ENCODE results near the gene MBP.

MBP gene

GRCh38 chr18:77127769-77128671, 4.6 kb downstream of the MBP start:
- Histone ChIP-seq H3K27ac (ENCODE audit: low read depth, low read length) (peak overlapping the region; percentile 69), H3K36me3 (ENCODE audit: control insufficient read depth in 5 of 5, insufficient read depth in 5 of 5, low read length in 5 of 5) (no peaks in the 10 kb centered on the region), H3K9me3 (ENCODE audit: control insufficient read depth in 5 of 5, low read length in 5 of 5) (no peaks in the 10 kb centered on the region), H3K9ac (ENCODE audit: low read length in 5 of 5) (no peak overlapping the region), H3K4me1 (ENCODE audit: control insufficient read depth in 5 of 5, insufficient read depth in 5 of 5, low read length in 5 of 5) (peaks cover 1 to 73% (median 42%) of the 10 kb centered on the region in 5 donors), H3K27me3 (ENCODE audit: control insufficient read depth in 5 of 5, insufficient read depth in 4 of 5, low read length in 5 of 5) (peaks cover 0 to 27% (median 0%) of the 10 kb centered on the region in 5 donors), H3K4me3 (ENCODE audit: low read depth in 1 of 5, low read length in 5 of 5) (peak overlapping the region in 3 of 5 donors; percentile 12 to 53 (median 22))

- H3K27me3 ChIP-seq (ENCODE audit: control insufficient read depth in 5 of 5, insufficient read depth in 4 of 5, low read length in 5 of 5) = peaks cover 0 to 11% (median 0%) of the 10 kb centered on the region in 5 donors
- H3K4me1 ChIP-seq (ENCODE audit: control insufficient read depth in 5 of 5, insufficient read depth in 5 of 5, low read length in 5 of 5) = peaks cover 1 to 44% (median 21%) of the 10 kb centered on the region in 5 donors
- H3K9ac ChIP-seq (ENCODE audit: low read length in 5 of 5) = no peak overlapping the region
- H3K9me3 ChIP-seq (ENCODE audit: control insufficient read depth in 5 of 5, low read length in 5 of 5) = no peaks in the 10 kb centered on the region
- H3K4me3 ChIP-seq (ENCODE audit: low read depth in 1 of 5, low read length in 5 of 5) = no peak overlapping the region
- no peak overlapping the region for H3K27ac ChIP-seq (ENCODE audit: low read depth, low read length)
- peaks cover 0 to under 1% (median 0%) of the 10 kb centered on the region in 5 donors for H3K36me3 ChIP-seq (ENCODE audit: control insufficient read depth in 5 of 5, insufficient read depth in 5 of 5, low read length in 5 of 5)
Measured at GRCh38 chr18:77124452-77124922, 8.1 kb downstream of the MBP start.

GRCh38 chr18:77123320-77124231, 9.0 kb downstream of the MBP start:
- no peak overlapping the region for H3K9ac ChIP-seq (ENCODE audit: low read length in 5 of 5)
- H3K27ac ChIP-seq (ENCODE audit: low read depth, low read length) = no peak overlapping the region
- H3K36me3 ChIP-seq (ENCODE audit: control insufficient read depth in 5 of 5, insufficient read depth in 5 of 5, low read length in 5 of 5) = peaks cover 0 to 6% (median 0%) of the 10 kb centered on the region in 5 donors
- H3K4me1 ChIP-seq (ENCODE audit: control insufficient read depth in 5 of 5, insufficient read depth in 5 of 5, low read length in 5 of 5) = peaks cover 1 to 44% (median 13%) of the 10 kb centered on the region in 5 donors
- no peak overlapping the region for H3K4me3 ChIP-seq (ENCODE audit: low read depth in 1 of 5, low read length in 5 of 5)
- peaks cover 0 to 7% (median 0%) of the 10 kb centered on the region in 5 donors for H3K27me3 ChIP-seq (ENCODE audit: control insufficient read depth in 5 of 5, insufficient read depth in 4 of 5, low read length in 5 of 5)
- no peaks in the 10 kb centered on the region for H3K9me3 ChIP-seq (ENCODE audit: control insufficient read depth in 5 of 5, low read length in 5 of 5)

GRCh38 chr18:77121523-77121922, 11.1 kb downstream of the MBP start:
- H3K27ac ChIP-seq (ENCODE audit: low read depth, low read length) = no peak overlapping the region
- H3K27me3 ChIP-seq (ENCODE audit: control insufficient read depth in 5 of 5, insufficient read depth in 4 of 5, low read length in 5 of 5) = no peaks in the 10 kb centered on the region
- H3K4me1 ChIP-seq (ENCODE audit: control insufficient read depth in 5 of 5, insufficient read depth in 5 of 5, low read length in 5 of 5) = peaks cover 0 to 31% (median 0%) of the 10 kb centered on the region in 5 donors
- no peaks in the 10 kb centered on the region for H3K9me3 ChIP-seq (ENCODE audit: control insufficient read depth in 5 of 5, low read length in 5 of 5)
- H3K4me3 ChIP-seq (ENCODE audit: low read depth in 1 of 5, low read length in 5 of 5) = no peak overlapping the region
- H3K9ac ChIP-seq (ENCODE audit: low read length in 5 of 5) = no peak overlapping the region
- peaks cover 0 to 6% (median 0%) of the 10 kb centered on the region in 5 donors for H3K36me3 ChIP-seq (ENCODE audit: control insufficient read depth in 5 of 5, insufficient read depth in 5 of 5, low read length in 5 of 5)

- Histone ChIP-seq H3K9ac (ENCODE audit: low read length in 5 of 5) (no peak overlapping the region), H3K9me3 (ENCODE audit: control insufficient read depth in 5 of 5, low read length in 5 of 5) (no peaks in the 10 kb centered on the region), H3K36me3 (ENCODE audit: control insufficient read depth in 5 of 5, insufficient read depth in 5 of 5, low read length in 5 of 5) (peaks cover 0 to 11% (median 0%) of the 10 kb centered on the region in 5 donors), H3K27ac (ENCODE audit: low read depth, low read length) (no peak overlapping the region), H3K27me3 (ENCODE audit: control insufficient read depth in 5 of 5, insufficient read depth in 4 of 5, low read length in 5 of 5) (no peaks in the 10 kb centered on the region), H3K4me3 (ENCODE audit: low read depth in 1 of 5, low read length in 5 of 5) (no peak overlapping the region), H3K4me1 (ENCODE audit: control insufficient read depth in 5 of 5, insufficient read depth in 5 of 5, low read length in 5 of 5) (peaks cover under 1 to 37% (median 8%) of the 10 kb centered on the region in 5 donors)
Measured at GRCh38 chr18:77119851-77120491, 12.6 kb downstream of the MBP start.

- Histone ChIP-seq H3K9ac (ENCODE audit: low read length in 5 of 5) (no peak overlapping the region), H3K9me3 (ENCODE audit: control insufficient read depth in 5 of 5, low read length in 5 of 5) (no peaks in the 10 kb centered on the region), H3K27me3 (ENCODE audit: control insufficient read depth in 5 of 5, insufficient read depth in 4 of 5, low read length in 5 of 5) (no peaks in the 10 kb centered on the region), H3K4me1 (ENCODE audit: control insufficient read depth in 5 of 5, insufficient read depth in 5 of 5, low read length in 5 of 5) (peaks cover 3 to 37% (median 13%) of the 10 kb centered on the region in 5 donors), H3K27ac (ENCODE audit: low read depth, low read length) (no peak overlapping the region), H3K36me3 (ENCODE audit: control insufficient read depth in 5 of 5, insufficient read depth in 5 of 5, low read length in 5 of 5) (peaks cover 0 to 11% (median 0%) of the 10 kb centered on the region in 5 donors), H3K4me3 (ENCODE audit: low read depth in 1 of 5, low read length in 5 of 5) (no peak overlapping the region)
Measured at GRCh38 chr18:77119101-77119850, 13.3 kb downstream of the MBP start.

- H3K27ac ChIP-seq (ENCODE audit: low read depth, low read length) = no peak overlapping the region
- no peaks in the 10 kb centered on the region for H3K9me3 ChIP-seq (ENCODE audit: control insufficient read depth in 5 of 5, low read length in 5 of 5)
- no peak overlapping the region for H3K4me3 ChIP-seq (ENCODE audit: low read depth in 1 of 5, low read length in 5 of 5)
- no peaks in the 10 kb centered on the region for H3K27me3 ChIP-seq (ENCODE audit: control insufficient read depth in 5 of 5, insufficient read depth in 4 of 5, low read length in 5 of 5)
- H3K36me3 ChIP-seq (ENCODE audit: control insufficient read depth in 5 of 5, insufficient read depth in 5 of 5, low read length in 5 of 5) = peaks cover 0 to 11% (median 0%) of the 10 kb centered on the region in 5 donors
- H3K4me1 ChIP-seq (ENCODE audit: control insufficient read depth in 5 of 5, insufficient read depth in 5 of 5, low read length in 5 of 5) = peaks cover 3 to 38% (median 21%) of the 10 kb centered on the region in 5 donors
- no peak overlapping the region for H3K9ac ChIP-seq (ENCODE audit: low read length in 5 of 5)
Measured at GRCh38 chr18:77118256-77119090, 14.1 kb downstream of the MBP start.

GRCh38 chr18:77116201-77117080, 16.1 kb downstream of the MBP start:
- H3K36me3 ChIP-seq (ENCODE audit: control insufficient read depth in 5 of 5, insufficient read depth in 5 of 5, low read length in 5 of 5) = peaks cover 0 to 11% (median 0%) of the 10 kb centered on the region in 5 donors
- no peaks in the 10 kb centered on the region for H3K9me3 ChIP-seq (ENCODE audit: control insufficient read depth in 5 of 5, low read length in 5 of 5)
- no peak overlapping the region for H3K9ac ChIP-seq (ENCODE audit: low read length in 5 of 5)
- H3K4me1 ChIP-seq (ENCODE audit: control insufficient read depth in 5 of 5, insufficient read depth in 5 of 5, low read length in 5 of 5) = peaks cover 6 to 44% (median 23%) of the 10 kb centered on the region in 5 donors
- H3K27ac ChIP-seq (ENCODE audit: low read depth, low read length) = peak overlapping the region; percentile 92
- H3K27me3 ChIP-seq (ENCODE audit: control insufficient read depth in 5 of 5, insufficient read depth in 4 of 5, low read length in 5 of 5) = peaks cover 0 to 3% (median 0%) of the 10 kb centered on the region in 5 donors
- no peak overlapping the region for H3K4me3 ChIP-seq (ENCODE audit: low read depth in 1 of 5, low read length in 5 of 5)

Measured in subcutaneous abdominal adipose tissue (tissue), 5 donors.